ENCODE results near the gene PDCD1LG2.
A peak's percentile ranks its signal among the peaks of the same experiment; 100 is the strongest.
"Not testable (repeated sequence)": the region's sequence is repeated elsewhere in the genome, so short reads cannot be mapped to it uniquely, and the experiment has no call there.

The PDCD1LG2 gene

DNA sequence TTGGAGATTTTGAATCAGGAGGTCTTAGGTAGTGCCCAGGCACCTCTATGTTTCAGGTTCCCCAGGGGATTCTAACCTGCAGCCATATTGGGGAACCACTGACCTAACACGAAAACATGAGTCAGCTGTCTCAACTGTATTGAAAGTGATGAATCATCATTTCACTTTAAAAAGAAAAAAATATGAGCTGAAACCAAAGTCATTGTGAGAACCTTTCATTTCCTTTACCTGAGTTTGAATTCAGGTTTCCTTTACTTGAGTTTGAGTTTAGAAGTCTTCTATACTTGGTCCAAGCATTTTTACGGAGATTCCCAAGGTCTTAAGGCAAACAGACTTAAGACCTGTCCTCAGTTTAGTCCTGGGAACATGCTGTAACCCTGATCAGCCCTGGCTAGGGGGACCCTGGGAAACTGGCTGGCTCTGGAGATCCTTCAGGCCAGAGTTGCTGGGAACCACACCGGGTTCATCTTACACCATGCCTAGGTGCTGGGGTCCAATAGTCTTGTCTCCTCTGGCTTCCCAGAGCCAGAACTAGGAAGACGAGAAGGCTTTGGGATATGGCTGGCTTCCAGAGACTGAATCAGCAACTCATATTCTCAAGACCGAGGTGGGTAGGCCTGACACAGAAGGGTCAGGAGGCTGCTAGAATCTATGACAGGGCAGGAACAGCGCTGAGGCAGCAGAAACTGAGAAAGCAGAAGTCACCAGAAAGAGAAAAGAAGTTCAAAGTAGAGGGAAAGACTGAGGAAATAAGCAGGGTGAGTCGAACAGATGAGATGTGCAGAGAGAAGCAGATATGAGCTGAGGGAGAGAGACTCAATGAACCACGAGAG, 16.4 kb upstream of the PDCD1LG2 start:
- peak in 1 of 5 donors; percentile 79 for DNase-seq

DNA sequence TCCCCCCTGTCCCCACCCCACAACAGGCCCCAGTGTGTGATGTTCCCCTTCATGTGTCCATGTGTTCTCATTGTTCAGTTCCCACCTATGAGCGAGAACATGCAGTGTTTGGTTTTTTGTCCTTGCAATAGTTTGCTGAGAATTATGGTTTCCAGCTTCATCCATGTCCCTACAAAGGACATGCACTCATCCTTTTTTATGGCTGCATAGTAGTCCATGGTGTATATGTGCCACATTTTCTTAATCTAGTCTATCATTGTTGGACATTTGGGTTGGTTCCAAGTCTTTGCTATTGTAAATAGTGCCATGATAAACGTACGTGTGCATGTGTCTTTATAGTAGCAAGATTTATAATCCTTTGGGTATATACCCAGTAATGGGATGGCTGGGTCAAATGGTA, 15.6 kb upstream of the PDCD1LG2 start:
- not testable (repeated sequence) for DNase-seq

DNA sequence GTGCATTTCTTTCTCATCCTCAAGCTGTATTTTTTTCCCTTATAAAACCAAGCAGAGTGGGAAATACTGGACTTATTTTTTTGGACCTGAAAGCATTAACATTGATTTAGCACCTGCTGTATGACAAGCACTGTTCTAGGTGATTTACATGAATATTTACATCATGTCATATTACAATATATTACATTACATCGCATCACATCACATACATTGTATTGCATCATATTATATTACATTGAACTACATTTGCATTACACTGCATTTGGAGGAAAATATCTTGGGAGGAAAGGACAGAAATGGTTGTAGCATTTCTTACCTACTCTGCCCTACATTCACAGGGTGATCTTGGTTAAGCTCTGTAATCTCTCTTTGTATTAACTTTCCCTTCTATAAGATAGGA, 11.2 kb upstream of the PDCD1LG2 start:
- no peak for DNase-seq

DNA sequence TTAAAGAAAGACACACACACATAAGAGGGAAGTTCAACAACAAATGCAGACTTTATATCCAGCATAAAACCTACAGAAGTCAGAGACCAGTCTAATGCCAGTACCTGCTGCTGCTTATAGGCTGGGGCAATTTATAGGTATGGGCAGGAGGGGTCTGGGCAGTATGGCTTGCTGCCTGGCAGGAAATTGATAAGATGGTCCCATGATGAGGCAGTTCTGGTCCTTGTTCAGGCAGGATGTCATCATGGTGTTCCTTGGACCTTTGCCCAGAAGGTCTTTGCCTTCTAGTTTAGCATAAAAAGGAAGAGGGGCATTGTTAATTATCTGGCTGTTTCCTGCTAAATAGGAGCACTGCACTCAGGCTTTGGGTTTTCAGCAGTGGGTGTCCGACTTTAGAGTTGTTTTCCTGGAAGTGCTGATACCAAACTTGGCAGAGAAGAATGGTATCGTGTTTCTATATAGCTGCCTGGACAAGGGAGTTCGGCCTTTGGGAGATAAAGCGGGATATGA, 10.4 kb upstream of the PDCD1LG2 start:
- no peak for DNase-seq

DNA sequence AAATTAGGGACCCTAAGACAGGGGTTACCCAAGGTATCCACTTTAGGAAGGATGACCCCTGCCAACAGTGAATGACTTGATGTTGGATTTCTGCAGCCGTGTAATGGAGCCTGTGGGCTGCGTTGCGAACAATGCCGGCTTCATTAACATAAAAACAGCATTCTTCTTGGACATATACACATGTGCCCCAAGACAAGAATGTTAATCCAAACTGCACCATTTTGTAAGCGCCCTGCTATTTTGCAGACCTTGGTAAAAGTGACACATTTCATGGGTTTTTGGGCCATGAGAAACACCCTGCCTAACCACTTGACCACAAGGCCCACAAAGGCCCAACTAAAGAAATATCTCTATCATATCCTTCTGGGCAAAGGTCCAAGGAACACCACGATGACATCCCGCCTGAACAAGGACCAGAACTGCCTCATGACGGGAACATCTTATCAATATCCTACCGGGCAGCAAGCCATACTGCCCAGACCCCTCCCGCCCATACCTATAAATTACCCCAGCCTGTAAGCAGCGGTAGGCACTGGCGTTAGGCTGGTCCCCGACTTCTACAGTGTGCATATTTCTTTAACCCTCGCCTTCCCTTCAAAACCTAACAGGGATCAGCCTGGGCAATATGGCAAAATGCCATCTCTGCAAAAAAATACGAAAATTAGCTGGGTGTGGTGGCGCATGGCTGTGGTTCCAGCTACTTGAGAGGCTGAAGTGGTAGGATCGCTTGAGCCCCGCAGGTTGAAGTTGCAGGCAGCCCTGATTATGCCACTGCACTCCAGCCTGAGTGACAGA, 9.7 kb upstream of the PDCD1LG2 start:
- DNase-seq = no peak

DNA sequence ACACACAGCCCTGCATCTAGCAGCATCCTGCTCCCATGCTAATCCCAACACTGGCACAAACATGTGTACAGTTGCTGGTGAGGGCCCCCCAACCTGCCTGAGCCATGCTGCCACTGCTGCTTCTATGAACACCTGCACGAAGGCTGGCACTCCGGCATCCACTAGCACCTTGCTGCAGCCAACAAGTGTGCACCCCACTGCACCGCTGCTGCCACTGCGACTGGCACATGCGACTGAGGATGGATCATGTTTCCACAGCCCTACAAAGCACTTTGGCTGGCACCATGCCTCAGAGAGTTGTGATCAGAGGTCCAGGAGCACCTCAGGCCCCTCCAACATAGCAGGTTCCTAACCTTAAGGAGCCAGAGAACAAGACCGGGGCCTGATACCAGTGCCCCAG, 7.8 kb upstream of the PDCD1LG2 start:
- no peak for DNase-seq

DNA sequence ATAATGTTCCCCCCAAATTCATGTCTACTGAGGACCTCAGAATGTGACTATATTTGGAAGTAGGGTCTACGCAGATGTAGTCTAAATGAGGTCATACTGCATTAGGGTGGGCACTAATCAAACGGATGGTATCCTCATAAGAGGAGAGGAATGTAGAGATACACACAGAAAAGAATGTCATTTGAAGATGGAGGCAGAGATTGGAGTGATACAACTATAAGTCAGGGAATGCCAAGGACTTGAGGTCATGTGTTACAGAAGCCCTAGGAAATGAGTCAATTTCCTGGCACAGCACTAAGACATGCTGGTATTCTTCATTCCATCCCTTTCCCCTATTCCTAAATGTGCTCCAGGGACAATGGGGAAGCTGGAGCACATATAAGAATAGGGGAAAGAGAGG, 758 bp upstream of the PDCD1LG2 start:
- DNase-seq = no peak

DNA sequence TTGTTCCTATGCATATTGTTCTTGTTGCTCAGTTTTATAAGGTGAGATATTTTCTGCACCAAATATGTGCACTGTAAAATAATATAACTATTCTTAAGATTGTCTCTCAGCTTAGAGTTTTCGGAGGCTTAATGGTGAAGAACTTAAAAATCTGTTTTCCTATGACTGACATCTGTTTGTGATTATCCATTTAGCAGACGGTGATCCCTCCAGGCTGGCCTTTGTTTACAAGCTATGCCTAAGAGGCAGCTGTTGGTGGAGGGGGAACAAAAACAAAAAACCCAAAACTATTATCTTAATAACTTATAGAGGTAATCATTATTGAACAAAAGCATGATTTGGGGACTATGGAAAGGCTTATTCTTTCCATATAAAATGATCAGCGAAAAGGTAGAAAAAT, 658 bp downstream of the PDCD1LG2 start:
- DNase-seq = no peak

DNA sequence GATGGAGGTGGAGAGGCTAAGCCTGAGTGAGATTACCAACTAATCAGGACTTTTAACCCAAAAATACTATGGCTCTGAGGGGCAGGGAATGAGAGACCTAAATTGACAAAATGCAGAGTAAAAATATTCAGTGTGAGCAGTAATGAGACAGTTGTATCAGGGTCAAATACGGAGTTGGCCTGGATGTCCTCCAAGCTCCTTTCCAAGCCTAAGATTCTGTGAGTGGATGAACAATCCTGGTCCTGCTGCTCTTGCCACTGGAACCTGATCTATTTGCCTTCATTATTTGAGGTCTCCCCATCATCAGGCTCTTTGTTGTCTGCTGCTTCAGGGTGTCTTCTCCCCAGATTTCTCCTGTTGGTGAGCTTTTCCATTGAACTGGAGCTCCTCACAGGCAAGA, 1.1 kb downstream of the PDCD1LG2 start:
- no peak for DNase-seq

DNA sequence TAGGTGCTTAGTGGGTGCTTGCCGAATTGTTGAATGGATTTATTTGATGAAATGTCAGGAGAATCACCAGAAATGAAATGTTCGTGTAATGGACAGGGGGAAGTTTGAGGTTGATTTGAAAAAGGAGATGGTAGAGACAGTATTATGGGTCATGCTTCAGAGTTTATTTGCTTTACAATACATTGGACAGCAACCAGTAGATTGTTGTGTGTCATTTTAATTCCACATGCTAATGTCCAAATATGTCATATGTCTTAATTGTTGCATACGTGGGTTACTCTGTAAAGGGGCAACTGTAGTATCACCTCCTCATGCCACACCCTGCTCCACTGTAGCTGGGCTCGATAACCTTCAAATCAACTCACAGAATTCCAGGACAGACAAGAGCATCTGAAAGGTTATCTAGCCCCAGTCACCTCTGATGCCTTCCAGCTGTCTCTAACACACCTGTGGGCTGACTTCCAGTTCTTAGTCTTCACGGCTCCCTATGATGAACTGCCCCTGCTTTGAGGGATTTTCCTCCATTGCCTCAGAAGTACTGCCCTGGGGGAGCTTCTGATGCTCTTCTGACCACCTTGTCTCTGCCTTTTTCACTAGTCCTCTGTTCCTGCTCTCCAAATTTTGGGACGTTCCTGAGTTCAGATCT, 1.7 kb downstream of the PDCD1LG2 start:
- no peak for DNase-seq

DNA sequence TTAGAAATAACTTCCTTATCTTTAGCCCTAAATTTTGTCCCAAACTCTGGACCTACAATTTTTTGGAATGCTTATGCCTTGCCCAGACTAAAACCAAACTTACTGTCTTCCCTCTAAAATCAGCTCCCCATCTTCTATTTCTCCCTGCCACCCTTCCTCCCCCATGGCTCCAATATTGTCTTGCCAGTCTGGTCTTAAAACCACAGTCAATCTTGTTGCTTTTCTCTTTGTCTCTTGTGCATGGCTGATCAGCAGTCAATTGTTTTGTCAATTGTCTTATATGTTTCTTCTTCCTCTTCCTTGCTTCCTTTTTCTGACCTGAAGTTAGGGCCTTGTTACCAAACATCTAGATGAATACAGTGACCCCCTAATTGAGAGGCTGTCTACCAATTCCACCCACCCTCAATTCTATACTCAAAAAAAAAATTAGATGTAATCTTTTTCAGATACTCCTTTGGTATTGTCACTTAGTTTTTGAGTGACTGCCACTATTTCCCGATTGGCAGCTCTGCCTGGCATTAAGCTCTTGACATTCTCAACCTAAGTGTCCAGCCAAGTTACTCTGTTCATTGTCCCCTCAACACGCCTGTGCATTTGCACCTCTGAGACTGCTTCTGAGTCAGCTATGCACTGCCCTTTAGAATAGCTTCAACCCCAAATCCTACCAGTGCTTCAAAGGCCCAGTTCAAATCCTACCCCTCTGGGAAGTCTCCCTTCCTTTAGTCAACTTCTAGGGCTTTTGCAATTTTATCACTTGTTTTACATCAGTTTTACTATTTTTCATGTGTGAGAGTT, 2.5 kb downstream of the PDCD1LG2 start:
- DNase-seq = no peak

DNA sequence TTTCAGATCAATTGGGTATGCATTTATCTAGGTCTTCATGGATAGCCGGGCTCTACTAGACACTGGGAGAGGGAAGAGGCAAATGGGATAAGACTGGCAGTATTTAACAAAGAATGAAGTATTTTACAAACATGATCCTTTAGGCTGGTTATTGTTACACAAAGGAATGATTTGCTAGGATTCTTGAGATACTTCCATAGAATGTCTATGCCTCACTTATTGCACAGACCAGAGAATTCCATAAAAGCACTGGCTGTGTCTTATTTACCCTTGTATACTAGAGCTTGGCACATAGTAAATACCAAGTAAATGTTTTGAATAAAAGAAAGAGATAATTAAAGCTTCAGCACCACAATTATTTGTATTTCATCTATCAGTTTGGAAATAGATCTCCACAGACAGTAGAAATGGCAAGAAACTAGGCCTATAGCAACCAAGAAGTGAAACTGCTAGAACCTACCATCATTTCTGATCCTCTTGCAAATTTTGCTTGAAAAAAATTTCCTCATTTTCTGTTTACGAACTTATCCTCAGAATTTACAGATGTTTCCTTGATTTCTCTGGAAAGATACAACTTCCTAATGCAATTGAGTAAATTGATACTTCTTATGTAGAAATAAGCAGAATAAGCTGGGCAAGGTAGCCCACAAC, 3.8 kb downstream of the PDCD1LG2 start:
- no peak for DNase-seq

DNA sequence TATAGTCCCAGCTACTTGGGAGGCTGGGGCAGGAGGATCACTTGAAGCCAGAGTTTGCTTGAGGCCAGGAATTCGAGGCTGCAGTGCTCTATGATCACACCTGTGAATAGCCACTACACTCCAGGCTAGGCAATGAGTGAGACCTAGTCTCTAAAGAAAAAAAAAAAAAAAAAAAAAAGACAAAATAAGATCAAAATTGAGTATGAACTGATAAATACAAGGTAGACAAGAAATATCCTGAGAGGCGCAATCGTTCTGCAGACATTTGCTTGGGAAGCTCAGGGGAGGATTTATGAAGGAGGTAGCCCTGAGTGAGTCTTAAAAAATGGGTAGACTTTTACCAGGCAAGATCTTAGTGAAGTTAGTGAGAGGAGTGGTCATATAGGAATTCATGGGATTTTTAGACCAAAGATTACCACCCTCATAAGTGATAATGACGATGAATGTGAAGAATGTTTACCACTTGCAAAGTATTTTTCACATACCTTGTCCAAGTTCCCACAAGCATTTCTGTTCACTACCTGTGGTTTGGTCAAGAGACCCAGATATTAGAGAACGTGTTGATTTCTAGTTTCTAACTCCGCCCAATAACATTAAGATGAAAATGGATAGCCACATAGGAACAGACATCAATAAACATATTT, 4.4 kb downstream of the PDCD1LG2 start:
- no peak for DNase-seq

DNA sequence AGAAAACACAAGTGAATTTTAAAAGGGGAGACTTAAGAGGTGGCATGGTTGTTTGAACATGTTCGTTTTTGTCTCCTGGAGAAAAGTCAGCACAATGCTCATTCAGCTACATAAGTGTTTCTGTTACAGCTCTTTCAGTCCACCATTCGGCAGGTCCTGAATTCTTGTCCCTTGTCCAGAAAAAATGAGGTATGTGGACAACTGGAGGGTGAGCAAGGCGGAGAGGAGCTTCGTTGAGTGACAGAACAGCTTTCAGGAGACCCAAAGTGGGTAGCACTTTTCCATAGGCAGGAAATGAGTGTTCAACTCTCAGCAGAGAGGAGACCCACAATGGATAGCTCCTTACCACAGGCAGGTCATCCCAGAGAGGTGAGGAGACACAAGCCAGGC, 4.9 kb downstream of the PDCD1LG2 start:
- no peak for DNase-seq

DNA sequence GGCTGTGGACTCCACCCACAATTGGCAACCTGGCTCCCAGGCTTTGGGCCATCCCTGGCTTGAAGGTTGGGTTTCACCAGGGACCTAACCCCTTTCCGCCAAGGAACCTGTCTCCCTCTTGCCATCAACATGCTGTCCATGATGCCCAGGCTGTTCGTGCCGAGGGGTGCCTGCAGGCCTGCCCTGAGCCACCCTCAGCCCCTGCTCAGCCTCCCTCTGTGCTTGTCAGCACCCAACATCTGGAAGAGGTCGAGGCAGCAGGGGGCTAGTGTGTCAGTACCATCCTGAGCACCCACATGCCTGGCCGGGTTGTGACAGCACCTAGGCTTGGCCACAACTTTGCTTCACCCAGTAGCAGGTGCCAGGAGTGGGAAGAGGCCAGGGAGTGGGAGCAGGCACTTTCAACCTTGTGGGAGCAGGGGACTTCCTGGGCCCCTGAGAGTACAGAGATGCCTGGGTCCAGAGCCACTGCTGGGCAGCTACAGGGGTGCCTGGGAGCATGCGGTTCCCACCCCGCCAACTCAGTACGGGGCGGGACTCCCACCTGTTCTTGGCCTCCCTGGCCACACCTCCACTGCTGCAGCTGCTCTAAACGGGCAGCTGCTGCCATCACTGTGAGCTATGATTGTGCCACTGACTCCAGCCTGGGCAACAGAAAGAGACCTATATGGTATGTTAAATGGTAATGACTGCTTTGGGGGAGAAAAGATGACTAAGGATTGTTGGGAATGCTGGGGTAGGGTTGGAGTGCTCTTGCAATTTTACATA, 6.3 kb downstream of the PDCD1LG2 start:
- no peak for DNase-seq

DNA sequence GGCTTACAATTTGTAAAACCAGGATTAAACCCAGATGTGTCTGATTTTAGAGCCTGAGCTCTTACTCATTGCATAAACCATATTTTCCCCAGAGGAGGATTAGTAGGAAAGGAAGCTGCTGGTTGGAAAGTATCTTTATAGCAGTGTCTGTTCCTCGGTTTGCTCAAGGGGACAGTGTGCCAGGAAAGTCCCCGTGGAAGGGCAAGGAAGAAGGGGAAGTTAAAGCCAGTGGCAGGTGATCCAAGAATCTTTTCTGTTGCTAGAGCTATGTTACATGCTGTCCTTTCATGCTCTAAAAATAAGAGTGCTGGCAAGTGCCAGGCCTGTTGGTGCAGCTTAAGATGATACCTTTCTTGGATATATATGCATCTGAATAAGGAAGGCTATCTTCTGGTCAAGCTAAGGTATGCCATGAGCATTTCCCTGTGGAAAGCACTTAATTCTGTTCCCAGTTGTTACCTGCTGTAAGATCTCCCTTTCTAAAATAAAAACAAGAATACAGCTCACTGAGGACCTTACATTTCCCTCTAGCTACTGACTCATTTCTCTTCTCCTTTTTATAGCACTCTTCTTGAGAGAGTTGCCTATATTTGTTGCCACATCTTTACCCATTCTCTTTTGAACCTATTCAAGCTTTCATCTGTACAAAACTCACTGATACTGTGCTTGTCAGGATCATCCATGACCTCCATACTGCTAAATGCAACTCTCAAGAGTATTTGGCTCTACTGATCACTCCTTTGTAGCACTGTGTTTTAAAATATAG, 8.0 kb downstream of the PDCD1LG2 start:
- no peak for DNase-seq

DNA sequence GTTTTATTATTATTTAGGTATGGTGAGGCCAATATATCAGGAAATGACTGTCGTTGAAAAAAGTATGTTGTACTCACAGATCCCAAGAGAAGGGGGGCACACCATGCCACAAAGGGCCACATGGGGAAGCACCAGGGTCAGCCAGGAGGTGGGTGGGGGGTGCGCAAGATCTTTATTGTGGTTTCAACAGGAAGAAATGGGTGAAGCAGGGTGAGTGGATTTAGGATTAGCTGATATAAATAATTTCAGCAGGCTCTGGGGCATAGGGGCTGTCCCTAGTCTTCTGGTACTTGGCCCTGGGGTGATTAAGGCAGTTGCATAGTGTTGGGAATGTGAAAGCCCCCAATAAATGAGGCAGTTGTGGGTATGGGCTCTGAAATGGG, 8.6 kb downstream of the PDCD1LG2 start:
- DNase-seq = no peak

DNA sequence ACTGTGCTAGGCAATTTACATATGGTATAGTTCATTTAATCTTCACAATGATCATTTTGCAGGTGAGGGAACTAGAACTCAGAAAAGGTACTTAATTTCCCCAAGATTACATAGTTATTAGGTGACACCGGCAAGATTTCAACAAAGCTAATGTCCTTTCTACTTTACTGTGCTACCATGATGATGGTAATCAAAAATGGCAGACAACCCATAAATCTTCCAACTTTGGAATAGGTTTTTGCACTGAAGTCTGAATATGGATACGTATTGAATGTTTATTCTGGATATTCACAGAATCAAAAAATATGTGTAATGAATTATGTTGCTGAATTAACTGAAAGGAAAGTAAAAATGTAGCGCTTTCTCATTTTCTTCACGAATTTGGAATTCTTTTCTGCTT, 13.8 kb downstream of the PDCD1LG2 start:
- DNase-seq = no peak

DNA sequence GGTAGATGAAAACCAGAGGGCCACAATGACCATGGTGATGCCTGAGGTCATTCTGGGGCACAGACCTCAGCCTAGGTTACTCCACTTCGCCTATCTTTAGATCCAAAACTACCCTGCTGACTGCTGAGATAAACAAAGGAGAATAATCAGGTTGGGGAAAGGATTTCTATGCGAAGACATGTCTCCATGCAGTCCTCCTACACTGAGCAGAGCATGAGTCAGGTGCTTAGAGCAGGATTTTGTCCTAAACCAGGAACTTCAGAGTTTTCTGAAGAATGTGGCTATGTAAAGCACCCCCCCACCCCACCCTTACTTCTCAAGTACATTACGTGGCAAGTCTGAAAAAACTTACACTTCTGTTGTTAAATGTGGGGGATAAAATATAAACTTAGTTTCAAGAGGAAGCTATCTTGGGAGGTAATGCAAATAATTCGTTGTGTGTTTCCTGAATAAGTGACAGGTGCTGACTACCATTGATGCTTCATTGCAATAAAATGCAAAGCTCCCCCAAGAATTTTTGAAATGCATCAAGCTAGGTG, 19.4 kb downstream of the PDCD1LG2 start:
- no peak for DNase-seq

Measured in T-helper 1 cell (primary cell).